ENCODE results near the gene TCEA3.

DNA sequence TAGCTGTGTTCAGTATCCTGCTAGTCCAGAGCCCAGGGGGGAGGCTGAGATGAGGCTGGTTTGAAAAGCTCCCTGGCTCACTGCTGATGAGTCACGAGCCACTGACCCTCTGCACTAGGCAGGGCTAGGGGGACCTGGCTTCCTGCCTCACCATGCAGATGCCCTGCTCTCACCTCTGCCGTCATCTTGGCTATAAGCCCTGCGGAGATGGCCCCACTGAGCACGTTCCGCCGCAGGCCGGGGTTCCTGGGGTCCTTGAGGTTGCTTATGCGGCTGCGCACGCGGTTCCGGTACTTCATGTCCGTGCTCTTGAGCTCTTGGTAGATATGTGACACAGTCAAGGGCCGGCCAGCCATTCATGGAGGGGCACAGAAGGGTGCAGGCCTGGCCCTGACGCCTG is 30.8 kb downstream of the TCEA3 start:
- TF ChIP-seq POLR2AphosphoS5 (IDR thresholded peaks at IDR 0.05; ENCODE audit: borderline replicate concordance, low read depth, low read length) (no peak), EZH2 (IDR thresholded peaks at IDR 0.05) (no peak)

Data from SK-N-MC (cell line).